ENCODE data around the gene FHOD1. TPM values are rescaled to one million over a fixed set of nuclear protein-coding genes. Genes with fewer than 3 reads are reported as not detected.

Gene FHOD1
- total RNA-seq, 1 donor from 2014 or later = 18.8 TPM

DNA sequence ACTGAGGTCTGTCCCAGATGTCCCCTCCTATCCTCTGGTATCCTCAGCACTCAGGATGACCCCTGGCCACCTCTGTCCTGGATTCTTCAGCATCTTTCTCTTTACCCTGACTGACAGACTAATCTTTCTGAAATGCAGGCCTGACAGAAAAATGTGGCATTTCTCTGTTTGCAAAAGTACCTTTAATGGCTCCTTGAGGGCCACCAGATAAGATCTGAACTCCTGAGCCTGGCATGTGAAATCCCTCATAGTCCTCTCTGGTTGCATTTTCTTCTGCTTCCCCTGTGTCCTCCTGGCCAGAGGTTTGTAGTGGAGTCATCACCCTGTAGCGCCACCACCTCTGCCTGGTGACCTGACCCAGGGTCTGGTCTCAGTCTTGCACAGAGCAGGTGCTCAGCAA, 50.4 kb downstream of the FHOD1 start:
- H3K36me3 Mint-ChIP-seq (ENCODE audit: unreplicated experiment) = no peaks in the 10 kb centered on the region
- TF ChIP-seq, protein P1, sequence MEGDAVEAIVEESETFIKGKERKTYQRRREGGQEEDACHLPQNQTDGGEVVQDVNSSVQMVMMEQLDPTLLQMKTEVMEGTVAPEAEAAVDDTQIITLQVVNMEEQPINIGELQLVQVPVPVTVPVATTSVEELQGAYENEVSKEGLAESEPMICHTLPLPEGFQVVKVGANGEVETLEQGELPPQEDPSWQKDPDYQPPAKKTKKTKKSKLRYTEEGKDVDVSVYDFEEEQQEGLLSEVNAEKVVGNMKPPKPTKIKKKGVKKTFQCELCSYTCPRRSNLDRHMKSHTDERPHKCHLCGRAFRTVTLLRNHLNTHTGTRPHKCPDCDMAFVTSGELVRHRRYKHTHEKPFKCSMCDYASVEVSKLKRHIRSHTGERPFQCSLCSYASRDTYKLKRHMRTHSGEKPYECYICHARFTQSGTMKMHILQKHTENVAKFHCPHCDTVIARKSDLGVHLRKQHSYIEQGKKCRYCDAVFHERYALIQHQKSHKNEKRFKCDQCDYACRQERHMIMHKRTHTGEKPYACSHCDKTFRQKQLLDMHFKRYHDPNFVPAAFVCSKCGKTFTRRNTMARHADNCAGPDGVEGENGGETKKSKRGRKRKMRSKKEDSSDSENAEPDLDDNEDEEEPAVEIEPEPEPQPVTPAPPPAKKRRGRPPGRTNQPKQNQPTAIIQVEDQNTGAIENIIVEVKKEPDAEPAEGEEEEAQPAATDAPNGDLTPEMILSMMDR (IDR thresholded peaks at IDR 0.05; ENCODE audit: partially characterized antibody, unreplicated experiment) = no peak
- peaks cover 13% of the 10 kb centered on the region for H3K9me3 Mint-ChIP-seq (ENCODE audit: unreplicated experiment)
- DNase-seq = no peak
- H3K27ac Mint-ChIP-seq (ENCODE audit: unreplicated experiment) = peak overlapping the region; percentile 50
- H3K4me3 Mint-ChIP-seq (ENCODE audit: unreplicated experiment) = no peak overlapping the region
- H3K27me3 Mint-ChIP-seq (ENCODE audit: unreplicated experiment) = peaks cover 6% of the 10 kb centered on the region
- H3K4me1 Mint-ChIP-seq (ENCODE audit: low read depth, unreplicated experiment) = peaks cover 10% of the 10 kb centered on the region

DNA sequence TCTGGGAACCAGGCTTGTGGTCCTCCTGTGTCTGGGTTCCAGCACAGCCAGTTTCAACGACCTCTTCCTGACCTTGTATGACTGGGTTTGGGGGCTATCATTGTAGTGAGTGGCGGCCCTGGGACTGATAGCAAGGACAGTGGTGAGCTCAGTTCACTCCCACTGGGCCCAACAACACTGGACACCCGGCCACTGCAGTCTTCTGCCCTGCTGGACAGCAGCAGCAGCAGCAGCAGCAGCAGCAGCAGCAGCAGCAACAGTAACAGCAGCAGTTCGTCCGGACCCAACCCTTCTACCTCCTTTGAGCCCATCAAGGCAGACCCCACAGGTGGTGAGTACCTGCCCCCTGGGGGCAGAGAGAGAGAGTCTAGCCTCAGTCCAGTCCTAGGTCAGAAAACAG, 51.6 kb downstream of the FHOD1 start:
- DNase-seq = no peak
- peaks cover 18% of the 10 kb centered on the region for H3K9me3 Mint-ChIP-seq (ENCODE audit: unreplicated experiment)
- H3K27ac Mint-ChIP-seq (ENCODE audit: unreplicated experiment) = no peak overlapping the region
- H3K4me1 Mint-ChIP-seq (ENCODE audit: low read depth, unreplicated experiment) = peaks cover 15% of the 10 kb centered on the region
- H3K36me3 Mint-ChIP-seq (ENCODE audit: unreplicated experiment) = no peaks in the 10 kb centered on the region
- no peak overlapping the region for H3K4me3 Mint-ChIP-seq (ENCODE audit: unreplicated experiment)
- H3K27me3 Mint-ChIP-seq (ENCODE audit: unreplicated experiment) = peaks cover 9% of the 10 kb centered on the region
- TF ChIP-seq, protein P1 (IDR thresholded peaks at IDR 0.05; ENCODE audit: partially characterized antibody, unreplicated experiment) = no peak

DNA sequence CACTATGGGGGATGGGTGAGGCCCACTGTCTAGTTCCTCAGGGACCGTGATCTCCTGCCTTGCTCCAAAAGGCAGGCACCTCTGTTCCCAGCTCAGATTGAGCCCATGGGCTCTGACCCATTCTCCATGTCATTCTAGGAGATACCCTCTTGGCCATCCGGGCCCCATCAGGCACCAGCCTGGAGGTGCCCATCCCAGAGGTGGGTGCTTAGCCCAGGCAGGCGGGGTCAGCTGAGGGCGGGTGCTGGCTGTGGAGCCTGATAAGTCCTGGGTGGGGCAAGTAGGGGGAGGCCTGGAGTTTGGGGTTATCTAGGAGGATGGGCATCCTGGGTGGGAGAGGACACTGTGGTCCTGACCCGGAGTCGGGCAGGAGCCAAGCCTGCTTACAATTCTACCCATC, 53.0 kb downstream of the FHOD1 start:
- TF ChIP-seq, protein P1 (IDR thresholded peaks at IDR 0.05; ENCODE audit: partially characterized antibody, unreplicated experiment) = no peak
- Mint-ChIP-seq H3K27ac (ENCODE audit: unreplicated experiment) (no peak overlapping the region), H3K9me3 (ENCODE audit: unreplicated experiment) (peaks cover 17% of the 10 kb centered on the region), H3K4me1 (ENCODE audit: low read depth, unreplicated experiment) (peaks cover 13% of the 10 kb centered on the region), H3K36me3 (ENCODE audit: unreplicated experiment) (no peaks in the 10 kb centered on the region), H3K4me3 (ENCODE audit: unreplicated experiment) (peak overlapping the region; percentile 94), H3K27me3 (ENCODE audit: unreplicated experiment) (peaks cover 8% of the 10 kb centered on the region)
- DNase-seq = no peak

DNA sequence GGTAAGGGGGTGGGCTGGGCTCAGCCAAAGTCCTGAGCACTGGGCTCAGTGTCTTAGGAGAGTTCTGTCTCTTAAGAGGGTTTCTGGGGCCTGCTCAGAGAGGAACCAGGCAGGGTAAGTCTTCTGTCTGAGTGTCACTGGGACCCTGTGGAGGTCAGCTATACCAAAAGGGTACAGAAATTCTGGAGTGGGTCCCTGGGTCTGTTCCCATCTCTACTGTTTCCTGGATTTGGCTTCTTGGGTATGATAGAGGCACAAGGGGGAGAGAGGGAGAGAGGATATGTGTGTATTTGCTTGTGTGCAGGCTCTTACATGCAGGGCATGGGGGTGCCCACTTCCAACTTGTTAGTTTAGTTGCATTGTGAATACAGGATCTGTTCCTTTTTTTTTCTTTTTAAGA, 53.7 kb downstream of the FHOD1 start:
- H3K36me3 Mint-ChIP-seq (ENCODE audit: unreplicated experiment) = no peaks in the 10 kb centered on the region

DNA sequence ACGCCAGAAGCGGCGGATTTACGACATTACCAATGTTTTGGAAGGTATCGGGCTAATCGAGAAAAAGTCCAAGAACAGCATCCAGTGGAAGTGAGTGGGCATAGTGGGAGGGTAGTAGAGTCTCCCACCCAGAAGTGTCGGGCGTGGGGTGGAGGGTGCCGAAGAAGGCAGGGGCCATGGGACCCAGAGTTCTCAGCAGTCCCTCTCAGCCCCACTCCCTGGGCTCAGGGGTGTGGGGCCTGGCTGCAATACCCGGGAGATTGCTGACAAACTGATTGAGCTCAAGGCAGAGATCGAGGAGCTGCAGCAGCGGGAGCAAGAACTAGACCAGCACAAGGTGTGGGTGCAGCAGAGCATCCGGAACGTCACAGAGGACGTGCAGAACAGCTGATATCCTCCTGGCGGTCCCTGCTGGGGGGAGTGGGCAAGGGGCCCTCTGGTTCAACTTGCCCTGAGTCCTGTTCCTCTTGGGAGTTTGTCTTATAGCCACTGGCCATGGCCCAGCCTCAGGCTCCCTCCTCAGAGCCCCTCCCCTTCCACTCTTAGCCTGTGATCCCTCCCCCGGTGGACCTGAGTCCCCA, 54.4 kb downstream of the FHOD1 start:
- TF ChIP-seq, protein P1 (IDR thresholded peaks at IDR 0.05; ENCODE audit: partially characterized antibody, unreplicated experiment) = no peak
- Mint-ChIP-seq H3K27ac (ENCODE audit: unreplicated experiment) (peak overlapping the region; percentile 84), H3K9me3 (ENCODE audit: unreplicated experiment) (peaks cover 17% of the 10 kb centered on the region), H3K27me3 (ENCODE audit: unreplicated experiment) (peaks cover 8% of the 10 kb centered on the region), H3K36me3 (ENCODE audit: unreplicated experiment) (no peaks in the 10 kb centered on the region), H3K4me3 (ENCODE audit: unreplicated experiment) (peak overlapping the region; percentile 94), H3K4me1 (ENCODE audit: low read depth, unreplicated experiment) (peaks cover 13% of the 10 kb centered on the region)
- no peak for DNase-seq

More for the DNA sequence above, 53.7 kb downstream of the FHOD1 start:
- H3K4me1 Mint-ChIP-seq (ENCODE audit: low read depth, unreplicated experiment) = peaks cover 13% of the 10 kb centered on the region
- peak overlapping the region; percentile 84 for H3K27ac Mint-ChIP-seq (ENCODE audit: unreplicated experiment)
- TF ChIP-seq, protein P1 (IDR thresholded peaks at IDR 0.05; ENCODE audit: partially characterized antibody, unreplicated experiment) = no peak
- no peak for DNase-seq
- peaks cover 8% of the 10 kb centered on the region for H3K27me3 Mint-ChIP-seq (ENCODE audit: unreplicated experiment)
- peak overlapping the region; percentile 94 for H3K4me3 Mint-ChIP-seq (ENCODE audit: unreplicated experiment)
- H3K9me3 Mint-ChIP-seq (ENCODE audit: unreplicated experiment) = peaks cover 17% of the 10 kb centered on the region

All from glutamatergic neuron (in vitro differentiated cells).